Measurements from ENCODE around the gene FAM170B.

GRCh38 chr10:49168831-49169500 lies 35.1 kb upstream of the FAM170B start:
- TF ChIP-seq CTCF (IDR thresholded peaks at IDR 0.05; ENCODE audit: low read depth, low read length) (no peak), EZH2phosphoT487 (IDR thresholded peaks at IDR 0.05; ENCODE audit: low read depth) (no peak)
